ENCODE measurements around the gene CELF4.

GRCh38 chr18:37432436-37433195 lies 133.0 kb downstream of the CELF4 start:
- TF ChIP-seq CTCF (conservative IDR thresholded peaks at IDR 0.05; ENCODE audit: low read depth, low read length): no peak
- TF ChIP-seq RAD21 (IDR thresholded peaks at IDR 0.05; ENCODE audit: low read length): no peak
- no peak for TF ChIP-seq POLR2A (IDR thresholded peaks at IDR 0.05; ENCODE audit: low read depth, low read length)
- TF ChIP-seq CEBPB (IDR thresholded peaks at IDR 0.05; ENCODE audit: low read depth, low read length): no peak
- TF ChIP-seq RFX5 (IDR thresholded peaks at IDR 0.05; ENCODE audit: low read depth, low read length): no peak
- TF ChIP-seq MXI1 (IDR thresholded peaks at IDR 0.05; ENCODE audit: borderline replicate concordance, low read depth, low read length): no peak
- TF ChIP-seq NFE2L2 (IDR thresholded peaks at IDR 0.05; ENCODE audit: low read depth, low read length): no peak
- no peak for TF ChIP-seq MAFK (IDR thresholded peaks at IDR 0.05; ENCODE audit: low read depth, low read length)
- 0 out of 2 replicates have a peak, but pooled peaks have one; percentile 3 for TF ChIP-seq USF2 (IDR thresholded peaks at IDR 0.05; ENCODE audit: low read depth, low read length)
- TF ChIP-seq FOS (IDR thresholded peaks at IDR 0.05; ENCODE audit: low read depth, low read length): no peak
- TF ChIP-seq BHLHE40 (IDR thresholded peaks at IDR 0.05; ENCODE audit: low read depth, low read length): no peak
- no peak for TF ChIP-seq RCOR1 (IDR thresholded peaks at IDR 0.05; ENCODE audit: insufficient replicate concordance, low read length)
- no peak for TF ChIP-seq MAZ (IDR thresholded peaks at IDR 0.05; ENCODE audit: borderline replicate concordance, low read depth, low read length)
